D721Med (cell line): ENCODE results near the gene GPR17.

ENCODE experiments used
- DNase-seq: peaks from one replicate; pipeline ENCODE4 v3.0.0; 2011; ENCODE audit warnings: low spot score; ENCODE audit not compliant: insufficient read length
- FAIRE-seq: peaks from 2 replicates; lab custom pipeline; 2011; peaks lifted over from hg19 to GRCh38; lab: Jason Lieb, UNC
- CTCF ChIP-seq: IDR thresholded peaks from 2 replicates; pipeline ENCODE4 v1.5.1; 2012; ENCODE audit warnings: mild to moderate bottlenecking, control low read depth; ENCODE audit not compliant: insufficient read depth; ENCODE audit errors: missing control alignments

GPR17 gene

DNA sequence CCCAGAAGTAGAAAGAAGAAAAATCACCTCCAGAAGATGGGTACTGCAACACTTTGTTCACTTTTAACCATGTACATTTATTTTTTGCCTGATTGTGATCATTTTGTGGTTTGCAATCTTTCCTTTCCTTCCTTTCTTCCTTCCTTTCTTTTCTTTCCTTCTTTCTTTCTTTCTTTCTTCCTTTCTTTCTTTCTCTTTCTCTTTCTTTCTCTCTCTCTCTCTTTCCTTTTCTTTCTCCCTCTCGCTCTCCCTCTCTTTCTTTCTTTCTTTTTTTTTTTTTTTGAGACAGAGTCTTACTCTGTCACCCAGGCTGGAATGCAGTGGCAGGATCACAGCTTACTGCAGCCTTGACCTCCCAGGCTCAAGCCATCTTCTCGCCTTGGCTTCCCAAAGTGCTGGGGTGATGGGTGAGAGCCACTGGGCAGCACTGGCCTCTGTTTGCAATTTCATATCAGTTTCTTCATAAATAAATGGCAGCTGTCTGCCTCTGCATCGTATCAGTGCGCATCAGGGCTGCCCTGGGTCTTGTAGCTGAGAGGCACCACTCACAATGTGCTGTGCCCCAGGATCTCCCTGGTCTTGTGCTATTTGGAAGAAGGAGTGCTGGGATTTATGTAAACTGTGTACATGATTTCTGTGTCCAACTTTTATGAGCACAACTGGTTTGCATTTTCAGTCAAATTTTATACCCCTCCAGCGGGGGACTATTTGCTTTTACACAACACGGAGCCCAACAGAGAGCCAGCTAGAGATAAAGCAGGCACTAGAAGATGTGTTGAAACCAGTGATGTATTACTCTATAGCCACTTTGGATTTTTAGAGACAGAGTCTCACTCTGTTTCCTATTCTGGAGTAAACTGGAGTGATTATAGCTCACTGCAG lies 36.3 kb downstream of the GPR17 start:
- no peak for FAIRE-seq
- no peak for TF ChIP-seq CTCF
- no peak for DNase-seq

GRCh38 chr2:127683056-127683455 lies 37.1 kb downstream of the GPR17 start:
- no peak for TF ChIP-seq CTCF
- no peak for DNase-seq
- FAIRE-seq, result no peak

DNA sequence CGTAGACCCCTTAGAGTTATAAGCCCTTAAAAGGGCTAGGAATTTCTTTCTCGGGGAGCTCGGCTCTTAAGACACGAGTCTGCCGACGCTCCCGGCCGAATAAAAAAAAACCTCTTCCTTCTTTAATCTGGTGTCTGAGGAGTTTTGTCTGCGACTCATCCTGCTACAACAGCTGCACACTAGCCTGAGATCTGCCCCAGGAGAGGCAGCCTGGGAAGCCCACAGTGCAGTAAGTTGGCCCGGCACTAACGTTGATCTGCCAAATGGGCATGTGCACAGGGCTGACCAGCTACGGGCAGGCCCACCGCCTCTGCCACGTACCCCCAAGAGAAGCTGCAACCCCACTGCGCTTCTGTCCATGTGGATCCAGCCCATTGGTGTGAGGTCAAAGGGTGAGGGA lies 37.8 kb downstream of the GPR17 start:
- TF ChIP-seq CTCF, result no peak
- FAIRE-seq (no peak), DNase-seq (no peak)

- DNase-seq, result no peak
- no peak for TF ChIP-seq CTCF
- FAIRE-seq, result no peak
Observed at GRCh38 chr2:127685410-127686080, 39.6 kb downstream of the GPR17 start.

DNA sequence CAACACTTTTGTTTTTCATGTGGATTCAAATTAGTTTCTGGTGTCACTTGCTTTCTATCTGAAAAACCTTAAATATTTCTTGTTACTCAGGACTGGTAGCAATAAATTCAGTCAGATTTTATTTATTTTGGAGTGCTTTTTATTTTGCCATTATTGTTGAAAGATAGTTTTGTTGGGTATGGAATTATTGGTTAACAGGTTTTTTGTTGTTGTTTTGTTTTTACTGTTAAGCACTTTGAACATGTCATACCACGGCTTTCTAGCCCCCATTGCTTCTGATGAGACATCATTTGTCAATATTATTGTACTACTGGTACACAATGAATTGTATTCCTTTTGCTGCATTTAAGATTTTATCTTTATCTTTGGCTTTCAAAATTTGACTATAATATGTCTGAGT lies 42.5 kb downstream of the GPR17 start:
- no peak for FAIRE-seq
- TF ChIP-seq CTCF, result no peak
- no peak for DNase-seq

GRCh38 chr2:127690696-127691095 lies 44.7 kb downstream of the GPR17 start:
- DNase-seq (no peak), FAIRE-seq (no peak)
- no peak for TF ChIP-seq CTCF

DNA sequence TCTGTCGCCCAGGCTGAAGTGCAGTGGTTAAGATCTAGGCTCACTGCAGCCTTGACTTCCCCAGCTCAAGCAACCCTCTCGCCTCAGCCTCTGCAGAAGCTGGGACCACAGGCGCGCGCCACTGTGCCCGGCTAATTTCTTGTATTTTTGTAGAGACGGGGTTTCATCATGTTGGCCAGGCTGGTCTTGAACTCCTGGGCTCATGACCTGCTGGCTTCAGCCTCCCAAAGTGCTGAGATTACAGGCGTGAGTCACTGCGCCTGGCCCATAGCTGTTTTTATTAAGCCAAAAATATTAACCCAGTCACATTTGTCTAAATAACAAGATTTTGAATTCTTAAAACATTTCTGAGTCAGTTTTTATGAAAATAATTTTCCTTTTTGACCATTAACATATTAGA lies 49.0 kb downstream of the GPR17 start:
- TF ChIP-seq CTCF, result no peak
- DNase-seq (no peak), FAIRE-seq (no peak)
